ENCODE data around the gene TNKS1BP1. TPM values are rescaled to one million over a fixed set of nuclear protein-coding genes. Genes with fewer than 3 reads are reported as not detected.

TNKS1BP1 gene, protein sequence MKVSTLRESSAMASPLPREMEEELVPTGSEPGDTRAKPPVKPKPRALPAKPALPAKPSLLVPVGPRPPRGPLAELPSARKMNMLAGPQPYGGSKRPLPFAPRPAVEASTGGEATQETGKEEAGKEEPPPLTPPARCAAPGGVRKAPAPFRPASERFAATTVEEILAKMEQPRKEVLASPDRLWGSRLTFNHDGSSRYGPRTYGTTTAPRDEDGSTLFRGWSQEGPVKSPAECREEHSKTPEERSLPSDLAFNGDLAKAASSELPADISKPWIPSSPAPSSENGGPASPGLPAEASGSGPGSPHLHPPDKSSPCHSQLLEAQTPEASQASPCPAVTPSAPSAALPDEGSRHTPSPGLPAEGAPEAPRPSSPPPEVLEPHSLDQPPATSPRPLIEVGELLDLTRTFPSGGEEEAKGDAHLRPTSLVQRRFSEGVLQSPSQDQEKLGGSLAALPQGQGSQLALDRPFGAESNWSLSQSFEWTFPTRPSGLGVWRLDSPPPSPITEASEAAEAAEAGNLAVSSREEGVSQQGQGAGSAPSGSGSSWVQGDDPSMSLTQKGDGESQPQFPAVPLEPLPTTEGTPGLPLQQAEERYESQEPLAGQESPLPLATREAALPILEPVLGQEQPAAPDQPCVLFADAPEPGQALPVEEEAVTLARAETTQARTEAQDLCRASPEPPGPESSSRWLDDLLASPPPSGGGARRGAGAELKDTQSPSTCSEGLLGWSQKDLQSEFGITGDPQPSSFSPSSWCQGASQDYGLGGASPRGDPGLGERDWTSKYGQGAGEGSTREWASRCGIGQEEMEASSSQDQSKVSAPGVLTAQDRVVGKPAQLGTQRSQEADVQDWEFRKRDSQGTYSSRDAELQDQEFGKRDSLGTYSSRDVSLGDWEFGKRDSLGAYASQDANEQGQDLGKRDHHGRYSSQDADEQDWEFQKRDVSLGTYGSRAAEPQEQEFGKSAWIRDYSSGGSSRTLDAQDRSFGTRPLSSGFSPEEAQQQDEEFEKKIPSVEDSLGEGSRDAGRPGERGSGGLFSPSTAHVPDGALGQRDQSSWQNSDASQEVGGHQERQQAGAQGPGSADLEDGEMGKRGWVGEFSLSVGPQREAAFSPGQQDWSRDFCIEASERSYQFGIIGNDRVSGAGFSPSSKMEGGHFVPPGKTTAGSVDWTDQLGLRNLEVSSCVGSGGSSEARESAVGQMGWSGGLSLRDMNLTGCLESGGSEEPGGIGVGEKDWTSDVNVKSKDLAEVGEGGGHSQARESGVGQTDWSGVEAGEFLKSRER (N-terminal part only)
- 125 and 127 TPM in 2 replicates for total RNA-seq

GRCh38 chr11:57324886-57325734, at the start of gene TNKS1BP1:
Gene TNKS1BP1 (minus strand): TSS chr11:57324952. CDS start chr11:57321885, 3,067 bp downstream.

GRCh38 chr11:57338142-57338541, 13.4 kb upstream of the TNKS1BP1 start, which contains the start of gene P2RX3:
Gene P2RX3 (plus strand): TSS chr11:57338352. CDS start chr11:57338551, 199 bp downstream.

GRCh38 chr11:57335343-57336110, 10.8 kb upstream of the TNKS1BP1 start, which contains the start of gene SSRP1:
Gene SSRP1 (minus strand): TSS chr11:57335892. CDS start chr11:57335121, 771 bp downstream.

Other genes starting within 250 kb of the TNKS1BP1 start
- 0.17 TPM in 1 of 2 replicates, not detected in the other for gene LRRC55, start 143.0 kb downstream of the TNKS1BP1 start, total RNA-seq
- gene APLNR, start 87.7 kb downstream of the TNKS1BP1 start, total RNA-seq, result 3.4 TPM in 1 of 2 replicates, not detected in the other
- 65.8 and 67.8 TPM in 2 replicates for gene SSRP1, start 10.9 kb upstream of the TNKS1BP1 start, total RNA-seq
- 0.43 TPM in 1 of 2 replicates, not detected in the other for gene P2RX3, start 13.4 kb upstream of the TNKS1BP1 start, total RNA-seq
- gene PRG3, start 56.2 kb upstream of the TNKS1BP1 start, total RNA-seq, result not detected in 2 replicates
- gene PRG2, start 65.7 kb upstream of the TNKS1BP1 start, total RNA-seq, result not detected in 2 replicates
- 27.8 and 32.3 TPM in 2 replicates for gene SLC43A3, start 102.2 kb upstream of the TNKS1BP1 start, total RNA-seq
- gene RTN4RL2, start 135.6 kb upstream of the TNKS1BP1 start, total RNA-seq, result 2.1 and 10.6 TPM in 2 replicates
- 16.6 and 29.5 TPM in 2 replicates for gene SLC43A1, start 190.8 kb upstream of the TNKS1BP1 start, total RNA-seq
- gene TIMM10, start 205.8 kb upstream of the TNKS1BP1 start, total RNA-seq, result 11.1 and 23.8 TPM in 2 replicates
- not detected in 2 replicates for gene SMTNL1, start 212.6 kb upstream of the TNKS1BP1 start, total RNA-seq
- 67.3 and 149 TPM in 2 replicates for gene UBE2L6, start 242.7 kb upstream of the TNKS1BP1 start, total RNA-seq